Kidney epithelial cell (primary cell): ENCODE data around the gene MTMR3. TPM values are rescaled to one million over a fixed set of nuclear protein-coding genes. Genes with fewer than 3 reads are reported as not detected.
A peak's percentile ranks its signal among the peaks of the same experiment; 100 is the strongest.

Source experiments
- DNase-seq: peaks from one replicate; pipeline ENCODE4 v3.0.0-alpha.2; 2010; ENCODE audit warnings: low read depth
- H3K27me3 ChIP-seq: 2 replicates; pipeline ENCODE4 v1.6.0; 2011; ENCODE audit warnings: low read length; ENCODE audit not compliant: control insufficient read depth, insufficient read depth
- H3K36me3 ChIP-seq: 2 replicates; pipeline ENCODE4 v1.5.1; 2011; ENCODE audit warnings: low read length; ENCODE audit not compliant: control insufficient read depth, insufficient read depth
- H3K4me3 ChIP-seq: 2 replicates; pipeline ENCODE4 v1.5.1; 2011; ENCODE audit warnings: low read depth, mild to moderate bottlenecking, control low read depth, low read length
- total RNA-seq: library from RNA; depleted of rRNA; stranded (reverse); fragments of >200 nt; gene quantifications from 2 replicates; pipeline ENCODE4 v1.2.3, GENCODE V29; 2015
- TF ChIP-seq, protein P1 (sequence below): IDR thresholded peaks from 2 replicates; pipeline ENCODE4 v1.5.1; 2011; ENCODE audit warnings: mild to moderate bottlenecking, moderate library complexity, low read length, control low read depth, inconsistent platforms; ENCODE audit not compliant: insufficient read depth, poor library complexity, severe bottlenecking

Gene MTMR3
- total RNA-seq, 1 donor from 2014 or later: 31.9 TPM

DNA sequence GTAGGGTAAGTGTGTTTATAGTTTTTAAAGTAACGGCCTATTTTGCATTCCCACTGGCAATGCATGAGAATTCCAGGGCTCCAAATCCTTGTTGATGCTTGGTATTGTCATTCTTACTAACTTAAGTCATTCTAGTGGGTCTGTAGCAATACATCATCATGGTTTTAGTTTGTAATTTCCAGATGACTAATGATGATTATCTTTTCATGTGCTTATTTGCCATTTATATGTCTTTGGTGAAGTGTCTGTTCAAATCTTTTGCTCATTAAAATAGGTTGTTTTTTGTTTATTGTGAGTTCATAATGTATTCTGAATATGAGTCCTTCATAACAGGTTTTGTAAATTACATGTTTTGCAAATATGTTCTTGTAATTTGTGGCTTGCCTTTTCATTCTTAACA lies 31.2 kb downstream of the MTMR3 start:
- no peak overlapping the region for H3K4me3 ChIP-seq
- peak; percentile 56 for DNase-seq

DNA sequence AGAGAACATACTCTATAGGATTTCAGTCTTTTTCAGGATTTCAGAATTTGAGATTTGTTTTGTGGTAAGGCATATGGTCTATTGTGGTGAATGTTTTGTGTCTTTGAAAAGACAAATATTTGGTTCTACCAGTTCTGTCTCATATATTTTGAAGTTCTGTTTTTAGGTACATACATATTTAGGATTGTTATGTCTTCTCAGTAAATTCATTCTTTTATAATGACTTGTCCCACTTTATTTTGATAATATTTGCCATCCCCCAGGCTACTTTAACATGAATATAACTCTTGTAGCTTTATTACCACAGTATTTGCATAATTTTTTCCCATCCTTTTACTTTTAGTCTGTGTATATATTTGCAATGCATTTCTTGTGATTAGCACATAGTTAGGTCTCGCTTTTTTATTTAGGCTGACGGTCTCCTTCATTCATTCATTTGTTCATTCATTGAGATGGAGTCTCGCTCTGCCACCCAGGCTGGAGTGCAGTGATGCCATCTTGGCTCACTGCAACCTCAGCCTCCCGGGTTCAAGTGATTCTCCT lies 32.1 kb downstream of the MTMR3 start:
- no peak overlapping the region for H3K4me3 ChIP-seq
- H3K27me3 ChIP-seq: no peaks in the 10 kb centered on the region
- no peak for DNase-seq
- no peaks in the 10 kb centered on the region for H3K36me3 ChIP-seq
- TF ChIP-seq, protein P1, sequence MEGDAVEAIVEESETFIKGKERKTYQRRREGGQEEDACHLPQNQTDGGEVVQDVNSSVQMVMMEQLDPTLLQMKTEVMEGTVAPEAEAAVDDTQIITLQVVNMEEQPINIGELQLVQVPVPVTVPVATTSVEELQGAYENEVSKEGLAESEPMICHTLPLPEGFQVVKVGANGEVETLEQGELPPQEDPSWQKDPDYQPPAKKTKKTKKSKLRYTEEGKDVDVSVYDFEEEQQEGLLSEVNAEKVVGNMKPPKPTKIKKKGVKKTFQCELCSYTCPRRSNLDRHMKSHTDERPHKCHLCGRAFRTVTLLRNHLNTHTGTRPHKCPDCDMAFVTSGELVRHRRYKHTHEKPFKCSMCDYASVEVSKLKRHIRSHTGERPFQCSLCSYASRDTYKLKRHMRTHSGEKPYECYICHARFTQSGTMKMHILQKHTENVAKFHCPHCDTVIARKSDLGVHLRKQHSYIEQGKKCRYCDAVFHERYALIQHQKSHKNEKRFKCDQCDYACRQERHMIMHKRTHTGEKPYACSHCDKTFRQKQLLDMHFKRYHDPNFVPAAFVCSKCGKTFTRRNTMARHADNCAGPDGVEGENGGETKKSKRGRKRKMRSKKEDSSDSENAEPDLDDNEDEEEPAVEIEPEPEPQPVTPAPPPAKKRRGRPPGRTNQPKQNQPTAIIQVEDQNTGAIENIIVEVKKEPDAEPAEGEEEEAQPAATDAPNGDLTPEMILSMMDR: no peak

More for the DNA sequence above, 31.2 kb downstream of the MTMR3 start:
- TF ChIP-seq, protein P1: no peak
- Histone ChIP-seq H3K36me3 (no peaks in the 10 kb centered on the region), H3K27me3 (no peaks in the 10 kb centered on the region)

DNA sequence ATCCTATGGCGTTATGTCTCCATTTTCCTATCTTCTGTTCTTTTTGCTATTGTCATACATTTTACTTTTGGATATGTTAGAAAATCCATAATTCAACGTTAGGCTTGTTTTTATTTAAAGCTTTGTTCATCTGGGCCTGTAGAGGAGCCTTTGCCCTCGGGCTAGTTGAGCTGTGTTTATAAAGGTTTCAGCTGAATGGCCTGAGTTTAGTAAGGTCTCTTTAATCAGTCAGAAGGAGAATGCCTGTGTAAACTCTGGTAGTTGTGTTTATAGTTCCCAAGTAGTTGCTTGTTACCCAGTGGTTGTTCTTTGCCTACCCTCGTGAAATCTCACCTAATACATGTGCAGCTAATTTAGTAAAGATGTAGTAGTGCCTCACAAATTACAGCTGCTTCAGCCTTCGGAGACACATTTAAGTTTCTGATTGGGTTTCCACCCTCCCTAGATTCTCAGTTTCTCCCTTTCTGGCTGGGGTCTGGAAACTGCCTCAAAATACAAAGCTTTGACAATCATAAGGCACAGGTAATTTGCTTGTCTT lies 33.1 kb downstream of the MTMR3 start:
- DNase-seq: no peak
- Histone ChIP-seq H3K27me3 (no peaks in the 10 kb centered on the region), H3K36me3 (no peaks in the 10 kb centered on the region), H3K4me3 (no peak overlapping the region)
- TF ChIP-seq, protein P1: no peak

DNA sequence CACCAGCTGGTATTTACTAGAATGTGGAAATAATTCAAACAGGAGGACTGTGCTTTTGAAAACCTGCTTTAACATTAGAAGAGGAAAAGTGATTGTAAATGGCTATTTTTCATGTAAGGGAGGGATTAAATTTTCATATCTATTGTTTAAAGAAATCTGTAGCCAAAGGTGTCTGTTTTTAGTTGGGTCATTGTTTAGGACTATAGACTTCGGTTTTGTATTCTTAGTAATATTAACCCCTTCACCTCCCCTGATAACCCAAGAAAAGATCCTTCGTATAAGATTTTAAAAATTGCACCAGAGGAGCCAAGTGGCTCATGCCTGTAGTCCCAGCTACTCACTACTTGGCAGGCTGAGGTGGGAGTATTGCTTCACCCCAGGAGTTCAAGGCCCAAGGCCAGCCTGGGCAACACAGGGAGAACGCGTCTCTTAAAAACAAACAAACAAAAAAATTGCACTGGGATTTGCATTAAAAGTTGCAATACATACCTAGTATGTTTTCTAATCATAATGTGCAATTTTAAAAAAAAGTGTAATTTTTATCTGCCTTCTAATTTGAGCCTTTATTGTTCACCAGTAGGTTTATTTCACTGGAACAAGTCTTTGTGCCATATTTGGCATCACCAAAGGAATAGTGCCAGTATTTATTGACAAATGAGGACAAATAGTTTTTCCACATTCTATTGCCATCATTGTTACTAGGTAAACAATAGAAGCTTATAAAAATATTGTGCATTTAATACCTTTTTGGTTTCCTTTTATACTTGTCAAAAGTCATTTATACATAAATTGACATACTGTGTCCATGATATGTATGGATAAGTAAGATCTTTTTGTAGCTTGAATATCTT lies 34.3 kb downstream of the MTMR3 start:
- Histone ChIP-seq H3K27me3 (no peaks in the 10 kb centered on the region), H3K36me3 (no peaks in the 10 kb centered on the region), H3K4me3 (no peak overlapping the region)
- TF ChIP-seq, protein P1: no peak
- no peak for DNase-seq

DNA sequence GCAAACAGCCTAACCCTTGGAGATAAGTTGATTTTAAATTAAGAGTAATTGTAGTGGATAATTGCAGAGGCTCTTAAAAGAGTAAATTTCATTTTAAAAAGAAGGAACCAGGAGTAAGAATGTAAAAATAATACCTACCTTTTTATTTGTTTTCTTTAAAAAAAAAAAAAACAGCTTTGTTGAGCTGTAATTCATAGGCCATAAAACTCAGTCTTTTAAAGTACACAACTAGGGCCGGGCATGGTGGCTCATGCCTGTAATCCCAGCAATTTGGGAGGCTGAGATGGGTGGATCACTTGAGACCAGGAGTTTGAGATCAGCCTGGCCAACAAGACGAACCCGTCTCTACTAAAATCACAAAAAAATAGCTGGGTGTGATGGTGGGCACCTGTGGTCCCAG lies 42.4 kb downstream of the MTMR3 start:
- no peaks in the 10 kb centered on the region for H3K36me3 ChIP-seq
- no peaks in the 10 kb centered on the region for H3K27me3 ChIP-seq
- H3K4me3 ChIP-seq: no peak overlapping the region
- TF ChIP-seq, protein P1: no peak
- no peak for DNase-seq
